HCT116 (cell line): ENCODE measurements around the gene MINDY4. TPM values are rescaled to one million over a fixed set of nuclear protein-coding genes. Genes with fewer than 3 reads are reported as not detected.

Experiments
- ATAC-seq: fragments of 200-7000 bp; cut with Tn5 transposase; 2 replicates; pipeline ENCODE4 v1.9.1; 2020; ENCODE audit warnings: mild to moderate bottlenecking, moderate library complexity
- BruUV-seq: library from RNA; stranded (reverse); fragments of 400-500 nt; replicated peaks from 2 replicates; lab custom pipeline; 2021; lab: Mats Ljungman, UMichigan
- CTCF ChIA-PET: fragments of 300-600 bp; sonication (Branson Sonifier 250); formaldehyde crosslinking; loops from one replicate; lab custom pipeline; 2021; ENCODE audit warnings: antibody characterized with exemption; lab: Charles Lee
- POLR2A ChIA-PET: fragments of 300-600, 350-600 bp; sonication (Branson Sonifier 250); formaldehyde crosslinking; loops from one replicate; lab custom pipeline; 2021; ENCODE audit warnings: antibody characterized with exemption; lab: Charles Lee
- RAD21 ChIA-PET, 2 experiments: fragments of 300-600 bp; sonication (Branson Sonifier 250); formaldehyde crosslinking; loops; one replicate each; lab custom pipeline; 2023; ENCODE audit warnings: low total read pairs in 2 of 2; ENCODE audit not compliant: uncharacterized antibody in 2 of 2, unreplicated experiment in 2 of 2, low non-redundant PET in 1 of 2; lab: Charles Lee
- DNase-seq: peaks from one replicate; pipeline ENCODE4 v3.0.0-alpha.2; 2010; ENCODE audit warnings: low read depth, low spot score
- H2AFZ ChIP-seq: fragments of 200-600 bp; shearing (Covaris generic), sonication (generic); 2 replicates; pipeline ENCODE4 v1.6.1; 2017; ENCODE audit warnings: low read depth, mixed run types, mixed read lengths, antibody characterized with exemption, low read length; ENCODE audit not compliant: poor library complexity, severe bottlenecking
- H3K27ac ChIP-seq: 2 replicates; pipeline ENCODE4 v1.5.1; 2012; ENCODE audit warnings: low read depth, low read length
- H3K27me3 ChIP-seq: fragments of 200-600 bp; sonication (generic); 2 replicates; pipeline ENCODE4 v1.6.1; 2016; ENCODE audit warnings: mixed run types, low read length, mixed read lengths; ENCODE audit not compliant: insufficient read depth
- H3K36me3 ChIP-seq, 2 experiments: fragments of 200-500 bp in 1 of 2; fragments of 200-600 bp in 1 of 2; sonication (Bioruptor generic) in 1 of 2; sonication (generic) in 1 of 2; 2 replicates each; pipeline versions ENCODE4 v1.5.1 to v1.6.1; 2014 to 2016; ENCODE audit warnings: low read length in 2 of 2, inconsistent platforms in 1 of 2, mixed read lengths in 1 of 2, mixed run types in 1 of 2; ENCODE audit not compliant: insufficient read depth in 2 of 2, control insufficient read depth in 1 of 2
- H3K4me1 ChIP-seq, 2 experiments: fragments of 200-600 bp in 1 of 2; sonication (generic) in 1 of 2; 2 replicates each; pipeline versions ENCODE4 v1.5.1 to v1.6.1; 2012 to 2017; ENCODE audit warnings: low read length in 2 of 2, inconsistent platforms in 1 of 2, mild to moderate bottlenecking in 1 of 2, mixed read lengths in 1 of 2, mixed run types in 1 of 2, moderate library complexity in 1 of 2; ENCODE audit not compliant: insufficient read depth in 2 of 2, control insufficient read depth in 1 of 2
- H3K4me2 ChIP-seq: fragments of 200-600 bp; sonication (generic); 2 replicates; pipeline ENCODE4 v1.6.1; 2017; ENCODE audit warnings: mixed run types, low read length, mixed read lengths
- H3K4me3 ChIP-seq, 2 experiments: fragments of 200-600 bp in 1 of 2; sonication (generic) in 1 of 2; replicated peaks in 1 of 2; 2 replicates each; pipeline ENCODE4 v1.5.1; 2011 to 2016; ENCODE audit warnings: low read length in 2 of 2, control low read depth in 1 of 2, low read depth in 1 of 2, mild to moderate bottlenecking in 1 of 2, mixed read lengths in 1 of 2, mixed run types in 1 of 2
- H3K79me2 ChIP-seq: fragments of 200-600 bp; sonication (generic); 2 replicates; pipeline ENCODE4 v1.6.1; 2017; ENCODE audit warnings: mild to moderate bottlenecking, mixed run types, low read length, moderate library complexity, mixed read lengths; ENCODE audit not compliant: insufficient read depth
- H3K9ac ChIP-seq: fragments of 200-600 bp; sonication (generic); 2 replicates; pipeline ENCODE4 v1.6.1; 2016; ENCODE audit warnings: low read length, mixed read lengths
- H3K9me2 ChIP-seq: fragments of 200-600 bp; sonication (generic), shearing (Covaris generic); 2 replicates; pipeline ENCODE4 v1.6.1; 2017; ENCODE audit warnings: mixed run types, mild to moderate bottlenecking, moderate library complexity; ENCODE audit not compliant: insufficient read depth
- H3K9me3 ChIP-seq, 2 experiments: fragments of 200-500 bp in 1 of 2; fragments of 200-600 bp in 1 of 2; sonication (Bioruptor generic) in 1 of 2; sonication (generic) in 1 of 2; 2 replicates each; pipeline ENCODE4 v1.6.1; 2014 to 2017; ENCODE audit warnings: low read length in 2 of 2, mixed read lengths in 2 of 2, inconsistent platforms in 1 of 2, low read depth in 1 of 2, mild to moderate bottlenecking in 1 of 2, mixed run types in 1 of 2, moderate library complexity in 1 of 2; ENCODE audit not compliant: control insufficient read depth in 1 of 2, insufficient read depth in 1 of 2
- H4K20me1 ChIP-seq: fragments of 200-600 bp; sonication (generic), shearing (Covaris generic); 2 replicates; pipeline ENCODE4 v1.6.1; 2017; ENCODE audit warnings: mixed run types, mild to moderate bottlenecking, moderate library complexity; ENCODE audit not compliant: insufficient read depth
- ATF3 ChIP-seq: IDR thresholded peaks from 2 replicates; pipeline ENCODE4 v1.6.1; 2012
- CBX3 ChIP-seq: IDR thresholded peaks from 2 replicates; pipeline ENCODE4 v1.6.1; 2012; ENCODE audit warnings: low read depth
- CEBPB ChIP-seq: IDR thresholded peaks from 2 replicates; pipeline ENCODE4 v1.6.1; 2012; ENCODE audit warnings: low read depth
- CTCF ChIP-seq, 3 experiments: fragments of 200-600 bp in 1 of 3; sonication (generic) in 1 of 3; IDR thresholded peaks in 2 of 3; conservative IDR thresholded peaks in 1 of 3; 2 replicates each; pipeline ENCODE4 v1.5.1; 2012 to 2017; ENCODE audit warnings: low read depth in 2 of 3, low read length in 2 of 3, antibody characterized with exemption in 1 of 3, borderline replicate concordance in 1 of 3, control low read depth in 1 of 3, mild to moderate bottlenecking in 1 of 3, mixed read lengths in 1 of 3, mixed run types in 1 of 3, moderate library complexity in 1 of 3; ENCODE audit not compliant: insufficient read depth in 1 of 3
- ELF1 ChIP-seq: IDR thresholded peaks from 2 replicates; pipeline ENCODE4 v1.6.1; 2012; ENCODE audit warnings: low read depth, borderline replicate concordance
- EZH2 ChIP-seq: fragments of 200-600 bp; sonication (generic); IDR thresholded peaks from 2 replicates; pipeline ENCODE4 v1.6.1; 2017; ENCODE audit warnings: antibody characterized with exemption, mixed run types
- EZH2phosphoT487 ChIP-seq: fragments of 200-600 bp; IDR thresholded peaks from 2 replicates; pipeline ENCODE4 v1.6.1; 2018; ENCODE audit warnings: antibody characterized with exemption, borderline replicate concordance
- FOSL1 ChIP-seq: IDR thresholded peaks from 2 replicates; pipeline ENCODE4 v1.6.1; 2012; ENCODE audit warnings: low read depth
- JUND ChIP-seq: IDR thresholded peaks from 2 replicates; pipeline ENCODE4 v1.6.1; 2012
- POLR2A ChIP-seq: IDR thresholded peaks from 2 replicates; pipeline ENCODE4 v1.7.0; 2011; ENCODE audit warnings: borderline replicate concordance; ENCODE audit not compliant: insufficient read depth, insufficient read length; ENCODE audit errors: extremely low read depth
- POLR2AphosphoS5 ChIP-seq: IDR thresholded peaks from 2 replicates; pipeline ENCODE4 v1.6.1; 2011; ENCODE audit warnings: mild to moderate bottlenecking, low read depth, low read length, moderate library complexity
- RAD21 ChIP-seq: IDR thresholded peaks from 2 replicates; pipeline ENCODE4 v1.6.1; 2012; ENCODE audit warnings: low read depth, mild to moderate bottlenecking
- SIN3A ChIP-seq: IDR thresholded peaks from 2 replicates; pipeline ENCODE4 v1.6.1; 2012; ENCODE audit warnings: low read depth
- SP1 ChIP-seq: IDR thresholded peaks from 2 replicates; pipeline ENCODE4 v1.6.1; 2012; ENCODE audit warnings: low read depth
- SRF ChIP-seq: IDR thresholded peaks from 2 replicates; pipeline ENCODE4 v1.6.1; 2012; ENCODE audit warnings: low read depth
- TCF7L2 ChIP-seq: IDR thresholded peaks from 2 replicates; pipeline ENCODE4 v1.7.0; 2011; ENCODE audit warnings: borderline replicate concordance, inconsistent platforms; ENCODE audit not compliant: insufficient read depth, insufficient read length; ENCODE audit errors: extremely low read depth
- ZFX ChIP-seq: fragments of 450-650 bp; IDR thresholded peaks from 2 replicates; pipeline ENCODE4 v1.6.1; 2017
- ZNF274 ChIP-seq: fragments of 200-500 bp; sonication (Bioruptor generic); IDR thresholded peaks from 2 replicates; pipeline ENCODE4 v1.6.1; 2014; ENCODE audit warnings: mild to moderate bottlenecking, low read depth, low read length, inconsistent platforms
- intact Hi-C: fragments of 100-400 bp; cut with micrococcal nuclease; formaldehyde crosslinking; loops from 2 replicates; pipeline ENCODE4 v1.10.0; 2022
- total RNA-seq: library from RNA; stranded (reverse); gene quantifications from one replicate; pipeline ENCODE4 v1.2.1, GENCODE V29; 2021; ENCODE audit not compliant: unreplicated experiment
- TF ChIP-seq, protein P1 (sequence below): IDR thresholded peaks from 2 replicates; pipeline ENCODE4 v1.6.1; 2012

Gene MINDY4
- total RNA-seq, 1 experiment from 2014 or later = 6.1 TPM

DNA sequence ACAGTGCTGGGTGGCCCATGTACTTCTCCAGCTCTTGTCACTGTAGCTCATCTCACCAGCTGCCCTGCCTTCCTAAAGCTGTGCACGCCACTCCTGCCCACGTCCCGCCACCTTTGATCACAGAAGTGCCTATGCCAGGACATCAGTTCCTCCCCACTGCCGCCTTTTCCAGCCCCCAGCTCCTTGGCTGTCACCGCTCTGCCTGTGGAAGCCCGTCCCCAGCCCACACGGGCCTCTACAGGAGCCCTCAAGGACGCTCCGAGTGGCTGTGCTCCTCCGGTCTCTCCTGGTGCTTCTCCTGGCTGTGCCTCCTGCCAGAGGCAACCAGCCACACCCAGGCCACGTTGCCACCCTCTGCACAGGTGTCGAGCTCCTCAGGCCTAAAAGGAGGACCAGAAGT lies 38.6 kb upstream of the MINDY4 start:
- no TSS peak for BruUV-seq
- H3K9ac ChIP-seq = no peak overlapping the region
- ChIA-PET POLR2A (no interaction called here), CTCF (no interaction called here), RAD21 (no interaction called here)
- ATAC-seq = no peak
- H4K20me1 ChIP-seq = no peaks in the 10 kb centered on the region
- H2AFZ ChIP-seq = no peak overlapping the region
- H3K9me2 ChIP-seq = no peaks in the 10 kb centered on the region
- H3K4me1 ChIP-seq = no peaks in the 10 kb centered on the region
- H3K27me3 ChIP-seq = peaks cover 3% of the 10 kb centered on the region; the same call in 1 of the 2 replicates
- no peak overlapping the region for H3K4me2 ChIP-seq
- intact Hi-C loops = no loop called here
- no peaks in the 10 kb centered on the region for H3K36me3 ChIP-seq
- no peaks in the 10 kb centered on the region for H3K9me3 ChIP-seq
- no peak overlapping the region for H3K4me3 ChIP-seq
- no peak for DNase-seq
- H3K79me2 ChIP-seq = no peaks in the 10 kb centered on the region
- no peak overlapping the region for H3K27ac ChIP-seq
- TF ChIP-seq EZH2phosphoT487 = no peak
- TF ChIP-seq ELF1 = no peak
- no peak for TF ChIP-seq CBX3
- no peak for TF ChIP-seq CEBPB
- no peak for TF ChIP-seq ZNF274
- TF ChIP-seq, protein P1, sequence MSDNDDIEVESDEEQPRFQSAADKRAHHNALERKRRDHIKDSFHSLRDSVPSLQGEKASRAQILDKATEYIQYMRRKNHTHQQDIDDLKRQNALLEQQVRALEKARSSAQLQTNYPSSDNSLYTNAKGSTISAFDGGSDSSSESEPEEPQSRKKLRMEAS = no peak
- TF ChIP-seq ATF3 = no peak
- no peak for TF ChIP-seq RAD21
- TF ChIP-seq FOSL1 = no peak
- no peak for TF ChIP-seq TCF7L2
- TF ChIP-seq POLR2A = no peak

- BruUV-seq = no TSS peak
- Histone ChIP-seq H3K79me2 (no peaks in the 10 kb centered on the region), H3K9ac (no peak overlapping the region), H3K4me2 (no peak overlapping the region), H3K4me1 (no peaks in the 10 kb centered on the region), H2AFZ (no peak overlapping the region), H3K9me3 (no peaks in the 10 kb centered on the region), H3K36me3 (no peaks in the 10 kb centered on the region), H4K20me1 (no peaks in the 10 kb centered on the region), H3K9me2 (no peaks in the 10 kb centered on the region), H3K27me3 (peaks cover 9% of the 10 kb centered on the region; the same call in 1 of the 2 replicates), H3K27ac (no peak overlapping the region), H3K4me3 (no peak overlapping the region)
- TF ChIP-seq SIN3A (no peak), TCF7L2 (no peak), CTCF (IDR thresholded peaks at IDR 0.05 in 2 of 3, conservative IDR thresholded peaks at IDR 0.05 in 1 of 3; ENCODE audit: borderline replicate concordance in 1 of 3, insufficient read depth in 1 of 3, low read depth in 2 of 3, low read length in 2 of 3) (no peak), ATF3 (no peak), JUND (no peak), EZH2 (no peak), POLR2A (no peak), CBX3 (no peak), FOSL1 (no peak), SP1 (no peak), RAD21 (no peak), POLR2AphosphoS5 (no peak), CEBPB (no peak), ZFX (no peak), SRF (no peak)
- TF ChIP-seq, protein P1 = no peak
- ATAC-seq (no peak), DNase-seq (no peak)
- ChIA-PET RAD21 (no interaction called here), CTCF (no interaction called here), POLR2A (no interaction called here)
- intact Hi-C loops = no loop called here
Measured at GRCh38 chr7:30733216-30733615, 38.0 kb upstream of the MINDY4 start.
